Smooth muscle cell of the brain vasculature (primary cell): ENCODE data around the gene CPN2.
A peak's percentile ranks its signal among the peaks of the same experiment; 100 is the strongest.

Experiments
- DNase-seq: peaks from one replicate; pipeline ENCODE4 v3.0.0-alpha.2; 2012; ENCODE audit warnings: low read depth, low spot score

CPN2 gene

GRCh38 chr3:194381460-194381875 lies 30.3 kb upstream of the CPN2 start:
- DNase-seq = no peak

- DNase-seq = no peak
These were observed 29.2 kb upstream of the CPN2 start for GRCh38 chr3:194380326-194380725.

GRCh38 chr3:194379651-194380050 lies 28.5 kb upstream of the CPN2 start:
- no peak for DNase-seq

- DNase-seq = no peak
These were observed 28.1 kb upstream of the CPN2 start for GRCh38 chr3:194379231-194379630.

- no peak for DNase-seq
These were observed 26.6 kb upstream of the CPN2 start for GRCh38 chr3:194377708-194378107.

GRCh38 chr3:194376241-194376560 lies 25.1 kb upstream of the CPN2 start:
- no peak for DNase-seq

- DNase-seq = no peak
These were observed 24.5 kb upstream of the CPN2 start for GRCh38 chr3:194375473-194376240.

GRCh38 chr3:194374935-194375334 lies 23.8 kb upstream of the CPN2 start:
- DNase-seq = no peak

GRCh38 chr3:194373899-194374298 lies 22.8 kb upstream of the CPN2 start:
- DNase-seq = no peak

GRCh38 chr3:194373028-194373427 lies 21.9 kb upstream of the CPN2 start:
- DNase-seq = no peak

- no peak for DNase-seq
These were observed 19.6 kb upstream of the CPN2 start for GRCh38 chr3:194370753-194371152.

- DNase-seq = no peak
These were observed 18.6 kb upstream of the CPN2 start, which contains the start of gene LRRC15 for GRCh38 chr3:194369522-194370279. TSS of gene LRRC15 (minus strand) at chr3:194369743. CDS start at chr3:194361043, 8,700 bp downstream.

- no peak for DNase-seq
These were observed 17.8 kb upstream of the CPN2 start for GRCh38 chr3:194368918-194369317.

GRCh38 chr3:194367992-194368841 lies 17.1 kb upstream of the CPN2 start:
- no peak for DNase-seq

- DNase-seq = no peak
These were observed 14.9 kb upstream of the CPN2 start for GRCh38 chr3:194365978-194366490.

- DNase-seq = no peak
These were observed 14.4 kb upstream of the CPN2 start for GRCh38 chr3:194365526-194365925.

GRCh38 chr3:194364652-194365434 lies 13.7 kb upstream of the CPN2 start:
- DNase-seq = peak; percentile 45

GRCh38 chr3:194364314-194364651 lies 13.2 kb upstream of the CPN2 start:
- DNase-seq = no peak

- DNase-seq = no peak
These were observed 9.4 kb upstream of the CPN2 start for GRCh38 chr3:194360568-194360967.

- DNase-seq = no peak
These were observed 6.6 kb upstream of the CPN2 start for GRCh38 chr3:194357681-194358080.

- DNase-seq = no peak
These were observed 4.3 kb upstream of the CPN2 start for GRCh38 chr3:194355379-194355778.
